K562 treated with DMSO at 1 percent for 24 hours (cell line): Measurements from ENCODE around the gene CNNM3. TPM values are rescaled to one million over a fixed set of nuclear protein-coding genes. Genes with fewer than 3 reads are reported as not detected.

Experiments used
- total RNA-seq: library from RNA; unstranded; fragments of 300-600 nt; gene quantifications from 2 replicates; pipeline ENCODE4 v1.2.3, GENCODE V29; 2022; ENCODE audit warnings: low read depth; ENCODE audit not compliant: insufficient read depth

The CNNM3 gene
- total RNA-seq, result 35.6 and 36.0 TPM in 2 replicates

DNA sequence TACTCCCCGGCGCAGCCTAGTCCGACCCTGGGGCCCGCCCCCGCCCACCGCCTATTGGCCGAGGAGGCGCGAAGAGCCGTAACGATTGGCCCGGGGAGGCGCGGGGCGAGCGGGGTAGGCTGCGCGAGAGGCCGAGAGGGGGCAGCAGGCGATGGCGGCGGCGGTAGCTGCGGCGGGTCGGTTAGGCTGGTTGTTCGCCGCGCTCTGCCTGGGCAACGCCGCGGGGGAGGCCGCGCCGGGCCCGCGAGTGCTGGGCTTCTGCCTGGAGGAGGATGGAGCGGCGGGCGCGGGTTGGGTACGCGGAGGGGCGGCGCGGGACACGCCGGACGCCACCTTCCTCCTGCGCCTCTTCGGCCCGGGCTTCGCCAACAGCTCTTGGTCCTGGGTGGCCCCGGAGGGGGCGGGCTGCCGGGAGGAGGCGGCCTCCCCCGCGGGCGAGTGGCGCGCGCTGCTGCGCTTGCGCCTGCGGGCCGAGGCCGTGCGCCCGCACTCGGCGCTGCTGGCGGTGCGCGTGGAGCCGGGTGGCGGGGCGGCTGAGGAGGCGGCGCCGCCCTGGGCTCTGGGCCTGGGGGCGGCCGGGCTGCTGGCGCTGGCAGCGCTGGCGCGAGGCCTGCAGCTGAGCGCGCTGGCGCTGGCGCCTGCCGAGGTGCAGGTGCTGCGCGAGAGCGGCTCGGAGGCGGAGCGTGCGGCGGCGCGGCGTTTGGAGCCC lies at the start of gene CNNM3:
CNNM3 (plus strand) TSS at position 142 of the 709 bp plus-strand sequence; CDS start at position 152, 10 bp downstream.

DNA sequence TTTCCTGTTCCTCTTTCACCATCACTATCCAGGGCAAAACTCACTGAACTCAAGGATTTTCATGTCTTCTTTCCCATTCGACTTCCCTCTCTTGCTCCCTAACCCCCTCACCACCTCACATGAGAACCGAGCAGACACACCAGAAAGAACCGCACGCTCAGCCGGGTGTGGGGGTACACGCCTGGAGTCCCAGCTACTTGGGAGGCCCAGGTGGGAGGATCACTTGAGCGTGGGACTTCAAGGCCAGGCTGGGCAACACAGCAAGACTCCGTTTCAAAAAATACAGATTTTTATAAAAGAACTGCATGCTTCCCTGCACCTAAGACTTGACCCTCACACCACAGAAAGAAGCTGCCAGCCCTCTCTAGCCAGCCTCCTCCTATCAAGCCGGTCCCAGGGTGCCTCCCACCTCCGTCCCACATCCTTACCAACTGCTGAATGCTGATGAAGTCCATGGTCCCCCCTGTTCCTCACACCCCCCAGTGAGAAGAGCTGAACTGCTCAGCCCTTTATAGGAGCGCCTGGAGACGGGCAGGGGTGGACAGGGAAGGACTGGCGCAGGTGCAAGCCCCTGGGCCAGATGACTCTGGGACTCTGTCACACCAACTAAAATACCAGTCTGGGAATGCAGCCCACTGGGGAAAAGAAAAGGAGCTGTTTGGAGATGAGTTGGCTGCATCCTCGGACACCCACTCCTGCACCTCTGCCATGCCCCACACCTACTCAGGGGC lies 27.6 kb downstream of the CNNM3 start, which contains the start of gene ANKRD23:
ANKRD23 (minus strand) TSS at position 484 of the 731 bp plus-strand sequence; CDS start at position 455, 29 bp downstream.

DNA sequence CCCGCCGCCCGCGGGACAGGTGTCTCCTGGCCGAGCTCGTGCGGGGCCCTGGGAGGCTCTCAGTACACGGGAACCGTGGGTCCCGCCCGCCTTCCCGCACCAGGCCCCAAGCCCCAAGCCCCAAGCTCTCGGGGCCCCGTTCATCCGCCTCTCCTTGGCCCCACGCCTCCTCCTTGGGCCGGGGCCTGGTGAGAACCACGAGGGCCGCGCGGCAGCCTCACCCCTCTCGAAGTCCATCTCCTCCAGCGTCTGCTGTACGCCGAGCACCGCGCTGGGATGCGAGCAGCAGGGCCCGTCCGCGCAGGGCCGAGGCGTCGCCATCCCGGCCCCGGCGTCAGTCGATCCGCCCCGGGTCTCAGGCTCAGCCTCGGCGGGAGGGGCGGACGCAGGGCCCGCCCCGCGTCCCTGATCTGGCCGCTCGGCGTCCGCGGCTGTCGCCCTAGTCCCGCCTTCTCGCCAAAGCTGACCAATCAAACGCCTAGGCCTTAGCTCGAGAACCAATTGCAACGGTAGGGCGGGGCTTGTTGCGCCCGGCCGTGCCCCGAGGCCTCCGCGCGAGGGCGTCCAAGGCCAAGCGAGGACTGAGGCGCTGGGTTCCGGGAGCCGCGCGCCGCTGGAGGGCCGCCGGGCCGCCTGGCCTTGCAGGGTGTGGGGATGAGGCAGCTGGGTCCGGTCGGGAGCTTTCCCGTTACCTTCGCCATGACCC lies 41.8 kb downstream of the CNNM3 start, which contains the start of gene ANKRD39:
ANKRD39 (minus strand) TSS at position 350 of the 706 bp plus-strand sequence; CDS start at position 321, 29 bp downstream.

DNA sequence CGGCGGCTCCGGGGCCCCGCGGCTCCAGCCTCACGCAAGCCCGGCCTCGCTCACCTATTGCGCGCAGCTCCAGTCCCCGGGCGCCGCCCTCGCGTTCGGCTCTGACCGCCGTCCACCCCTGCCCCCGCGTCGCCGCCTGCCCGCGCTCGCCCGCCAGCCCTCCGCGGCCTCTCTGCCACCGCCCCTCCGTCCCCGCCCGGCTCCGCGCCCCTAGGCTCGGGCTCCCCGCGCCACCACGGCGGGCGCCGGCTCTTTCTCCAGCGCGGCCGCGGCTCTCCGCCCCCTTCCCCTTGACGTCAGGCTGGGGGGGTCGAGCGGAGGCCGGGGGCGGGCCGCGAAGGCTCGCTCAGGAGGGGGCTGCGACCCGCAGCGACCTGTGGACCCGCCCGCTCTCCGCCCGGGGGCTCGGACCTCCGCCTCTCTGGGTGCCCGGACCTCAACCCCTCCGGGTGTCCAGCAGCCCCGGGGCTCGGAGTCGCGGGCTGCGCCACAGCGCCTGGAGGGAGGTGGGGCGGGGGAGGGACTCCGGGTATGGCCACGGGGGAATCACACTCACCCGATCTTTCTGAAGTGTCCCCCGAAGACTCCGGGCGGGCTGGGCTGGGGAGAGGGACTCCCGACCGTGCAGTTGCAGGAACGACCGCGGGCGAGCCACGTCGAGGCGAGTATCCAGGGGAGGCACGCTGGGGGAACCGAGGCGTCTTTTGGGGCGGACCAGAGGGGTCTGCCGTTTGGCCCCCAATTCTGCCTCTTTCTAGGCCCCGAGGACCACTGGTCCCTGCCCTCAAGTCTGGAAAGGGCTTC lies 54.0 kb downstream of the CNNM3 start, which contains the start of gene SEMA4C:
SEMA4C (minus strand) TSS at position 259 of the 804 bp plus-strand sequence. CDS start 2,194 bp downstream, outside the sequence.

Other genes with a start within 250 kb of the CNNM3 start
- 38.9 and 45.3 TPM in 2 replicates for gene KANSL3, start 178.0 kb upstream of the CNNM3 start, total RNA-seq
- not detected in 2 replicates for gene FER1L5, start 173.5 kb upstream of the CNNM3 start, total RNA-seq
- 21.2 and 21.7 TPM in 2 replicates for gene LMAN2L, start 76.2 kb upstream of the CNNM3 start, total RNA-seq
- 10.8 and 12.3 TPM in 2 replicates for gene CNNM4, start 55.4 kb upstream of the CNNM3 start, total RNA-seq
- 3.7 and 5.3 TPM in 2 replicates for gene ANKRD23, start 27.8 kb downstream of the CNNM3 start, total RNA-seq
- gene ANKRD39, start 41.7 kb downstream of the CNNM3 start, total RNA-seq, result 24.2 and 30.4 TPM in 2 replicates
- gene SEMA4C, start 53.8 kb downstream of the CNNM3 start, total RNA-seq, result 32.5 and 35.6 TPM in 2 replicates
- 276 and 300 TPM in 2 replicates for gene FAM178B, start 170.3 kb downstream of the CNNM3 start, total RNA-seq